WTC11 (cell line): Measurements from ENCODE around the gene C1orf56. TPM values are rescaled to one million over a fixed set of nuclear protein-coding genes. Genes with fewer than 3 reads are reported as not detected.

Experiments used
- ATAC-seq: fragments of 200-7000 bp; cut with Tn5 transposase; 2 replicates; pipeline ENCODE4 v1.10.0; 2021; ENCODE audit warnings: mild to moderate bottlenecking, moderate library complexity
- CTCF ChIA-PET: fragments of 300-600 bp; sonication (Branson Sonifier 250); formaldehyde crosslinking; loops from one replicate; lab custom pipeline; 2021; ENCODE audit warnings: antibody characterized with exemption; lab: Charles Lee
- POLR2A ChIA-PET: fragments of 350-600 bp; sonication (Branson Sonifier 250); formaldehyde crosslinking; loops from one replicate; lab custom pipeline; 2021; ENCODE audit warnings: antibody characterized with exemption; lab: Charles Lee
- DNase-seq: peaks from one replicate; pipeline ENCODE4 v3.0.0; 2021; ENCODE audit warnings: low spot score
- H3K27ac Mint-ChIP-seq: 2 replicates; pipeline ENCODE4 v1.8.0; 2021; ENCODE audit warnings: mixed read lengths
- H3K27me3 Mint-ChIP-seq: 2 replicates; pipeline ENCODE4 v1.8.0; 2021; ENCODE audit warnings: low read depth, mild to moderate bottlenecking, moderate library complexity, mixed read lengths
- H3K36me3 Mint-ChIP-seq: 2 replicates; pipeline ENCODE4 v1.8.0; 2021; ENCODE audit warnings: mixed read lengths
- H3K4me1 Mint-ChIP-seq: 2 replicates; pipeline ENCODE4 v1.8.0; 2022; ENCODE audit warnings: mixed read lengths
- H3K4me3 Mint-ChIP-seq: 2 replicates; pipeline ENCODE4 v1.8.0; 2021; ENCODE audit warnings: mild to moderate bottlenecking, moderate library complexity, mixed read lengths
- H3K9me3 Mint-ChIP-seq: 2 replicates; pipeline ENCODE4 v1.8.0; 2021; ENCODE audit warnings: mixed read lengths
- GABPB1 ChIP-seq: sonication (generic); formaldehyde crosslinking; IDR thresholded peaks from 2 replicates; pipeline ENCODE4 v1.8.1; 2023; ENCODE audit warnings: mild to moderate bottlenecking, missing genetic modification reagents
- IRF2 ChIP-seq: sonication (generic); formaldehyde crosslinking; IDR thresholded peaks from 2 replicates; pipeline ENCODE4 v1.8.0; 2022; ENCODE audit warnings: low read depth, missing genetic modification reagents, borderline replicate concordance
- MXD4 ChIP-seq: fragments of 250-450 bp; sonication (Bioruptor Pico); IDR thresholded peaks from 2 replicates; pipeline ENCODE4 v1.8.0; 2021; ENCODE audit warnings: mild to moderate bottlenecking, moderate library complexity, borderline replicate concordance
- NFYB ChIP-seq: sonication (generic); formaldehyde crosslinking; conservative IDR thresholded peaks from 2 replicates; pipeline ENCODE4 v1.8.0; 2022; ENCODE audit warnings: low read depth, missing genetic modification reagents
- RELA ChIP-seq: sonication (generic); formaldehyde crosslinking; IDR thresholded peaks from 2 replicates; pipeline ENCODE4 v1.8.1; 2022; ENCODE audit warnings: missing genetic modification reagents, mild to moderate bottlenecking, borderline replicate concordance
- RORB ChIP-seq: fragments of 250-450 bp; sonication (Bioruptor Pico); IDR thresholded peaks from 2 replicates; pipeline ENCODE4 v1.9.0; 2021; ENCODE audit warnings: mild to moderate bottlenecking
- TEAD4 ChIP-seq: sonication (generic); formaldehyde crosslinking; IDR thresholded peaks from 2 replicates; pipeline ENCODE4 v1.8.0; 2022; ENCODE audit warnings: mild to moderate bottlenecking, missing genetic modification reagents
- ZNF416 ChIP-seq: fragments of 250-450 bp; sonication (Bioruptor Pico); IDR thresholded peaks from 2 replicates; pipeline ENCODE4 v1.9.0; 2021; ENCODE audit warnings: mild to moderate bottlenecking, inconsistent platforms
- total RNA-seq: library from RNA; stranded (reverse); gene quantifications from 3 replicates; pipeline ENCODE4 v1.2.3, GENCODE V29; 2021
- TF ChIP-seq, protein P1 (sequence below): sonication (generic); formaldehyde crosslinking; IDR thresholded peaks from 2 replicates; pipeline ENCODE4 v1.8.0; 2022; ENCODE audit warnings: mild to moderate bottlenecking, missing genetic modification reagents
- TF ChIP-seq, protein P2 (sequence below): fragments of 250-450 bp; sonication (Bioruptor Pico); IDR thresholded peaks from 2 replicates; pipeline ENCODE4 v1.9.0; 2021; ENCODE audit warnings: mild to moderate bottlenecking
- TF ChIP-seq, protein P3 (sequence below): sonication (generic); formaldehyde crosslinking; IDR thresholded peaks from 2 replicates; pipeline ENCODE4 v1.8.0; 2022; ENCODE audit warnings: missing genetic modification reagents
- TF ChIP-seq, protein P4 (sequence below): sonication (generic); formaldehyde crosslinking; IDR thresholded peaks from 2 replicates; pipeline ENCODE4 v1.8.0; 2022; ENCODE audit warnings: mild to moderate bottlenecking, missing genetic modification reagents
- TF ChIP-seq, protein P5 (sequence below): sonication (generic); formaldehyde crosslinking; IDR thresholded peaks from 2 replicates; pipeline ENCODE4 v1.8.1; 2022; ENCODE audit warnings: low read depth, missing genetic modification reagents, borderline replicate concordance
- TF ChIP-seq, protein P6 (sequence below): fragments of 250-450 bp; sonication (Bioruptor Pico); IDR thresholded peaks from 2 replicates; pipeline ENCODE4 v1.9.0; 2021; ENCODE audit warnings: mild to moderate bottlenecking, borderline replicate concordance

The C1orf56 gene
- total RNA-seq, 1 experiment from 2014 or later, result 2.9 TPM

DNA sequence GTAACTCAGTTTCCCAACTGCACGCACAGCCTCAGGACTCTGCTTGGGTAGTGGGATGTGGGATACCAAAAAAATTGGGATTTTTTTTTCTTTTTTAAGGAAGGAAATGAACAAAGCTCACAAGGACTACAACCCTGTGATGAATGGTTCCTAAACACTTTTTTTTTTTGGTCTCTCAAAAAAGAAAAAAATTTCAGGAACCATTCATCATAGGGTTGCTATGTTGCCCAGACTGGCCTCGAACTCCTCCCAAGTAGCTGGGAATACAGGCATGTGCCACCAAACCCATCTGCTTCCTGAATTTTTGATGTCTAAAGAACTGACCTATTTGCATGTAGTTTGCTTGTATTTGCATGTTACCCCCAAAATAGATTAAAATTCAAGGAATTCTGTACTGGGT, 47.6 kb upstream of the C1orf56 start:
- ChIA-PET CTCF (interaction anchor here (1.0 to 3.3 kb wide), 2 partner anchors 19 to 48 kb away, joined by 5 to 21 read pairs; partner anchors contain the start of genes ANXA9 and C1orf56), POLR2A (no interaction called here)
- no peaks in the 10 kb centered on the region for H3K27me3 Mint-ChIP-seq
- H3K4me1 Mint-ChIP-seq, result peaks cover 8% of the 10 kb centered on the region; the same call in 1 of the 2 replicates
- no peaks in the 10 kb centered on the region for H3K9me3 Mint-ChIP-seq
- ATAC-seq, result no peak
- no peaks in the 10 kb centered on the region for H3K36me3 Mint-ChIP-seq
- TF ChIP-seq, protein P1, sequence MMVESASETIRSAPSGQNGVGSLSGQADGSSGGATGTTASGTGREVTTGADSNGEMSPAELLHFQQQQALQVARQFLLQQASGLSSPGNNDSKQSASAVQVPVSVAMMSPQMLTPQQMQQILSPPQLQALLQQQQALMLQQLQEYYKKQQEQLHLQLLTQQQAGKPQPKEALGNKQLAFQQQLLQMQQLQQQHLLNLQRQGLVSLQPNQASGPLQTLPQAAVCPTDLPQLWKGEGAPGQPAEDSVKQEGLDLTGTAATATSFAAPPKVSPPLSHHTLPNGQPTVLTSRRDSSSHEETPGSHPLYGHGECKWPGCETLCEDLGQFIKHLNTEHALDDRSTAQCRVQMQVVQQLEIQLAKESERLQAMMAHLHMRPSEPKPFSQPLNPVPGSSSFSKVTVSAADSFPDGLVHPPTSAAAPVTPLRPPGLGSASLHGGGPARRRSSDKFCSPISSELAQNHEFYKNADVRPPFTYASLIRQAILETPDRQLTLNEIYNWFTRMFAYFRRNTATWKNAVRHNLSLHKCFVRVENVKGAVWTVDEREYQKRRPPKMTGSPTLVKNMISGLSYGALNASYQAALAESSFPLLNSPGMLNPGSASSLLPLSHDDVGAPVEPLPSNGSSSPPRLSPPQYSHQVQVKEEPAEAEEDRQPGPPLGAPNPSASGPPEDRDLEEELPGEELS (CRISPR knock-in tag), result no peak
- no peak for TF ChIP-seq IRF2
- TF ChIP-seq ZNF416 (CRISPR knock-in tag), result no peak
- TF ChIP-seq, protein P2, sequence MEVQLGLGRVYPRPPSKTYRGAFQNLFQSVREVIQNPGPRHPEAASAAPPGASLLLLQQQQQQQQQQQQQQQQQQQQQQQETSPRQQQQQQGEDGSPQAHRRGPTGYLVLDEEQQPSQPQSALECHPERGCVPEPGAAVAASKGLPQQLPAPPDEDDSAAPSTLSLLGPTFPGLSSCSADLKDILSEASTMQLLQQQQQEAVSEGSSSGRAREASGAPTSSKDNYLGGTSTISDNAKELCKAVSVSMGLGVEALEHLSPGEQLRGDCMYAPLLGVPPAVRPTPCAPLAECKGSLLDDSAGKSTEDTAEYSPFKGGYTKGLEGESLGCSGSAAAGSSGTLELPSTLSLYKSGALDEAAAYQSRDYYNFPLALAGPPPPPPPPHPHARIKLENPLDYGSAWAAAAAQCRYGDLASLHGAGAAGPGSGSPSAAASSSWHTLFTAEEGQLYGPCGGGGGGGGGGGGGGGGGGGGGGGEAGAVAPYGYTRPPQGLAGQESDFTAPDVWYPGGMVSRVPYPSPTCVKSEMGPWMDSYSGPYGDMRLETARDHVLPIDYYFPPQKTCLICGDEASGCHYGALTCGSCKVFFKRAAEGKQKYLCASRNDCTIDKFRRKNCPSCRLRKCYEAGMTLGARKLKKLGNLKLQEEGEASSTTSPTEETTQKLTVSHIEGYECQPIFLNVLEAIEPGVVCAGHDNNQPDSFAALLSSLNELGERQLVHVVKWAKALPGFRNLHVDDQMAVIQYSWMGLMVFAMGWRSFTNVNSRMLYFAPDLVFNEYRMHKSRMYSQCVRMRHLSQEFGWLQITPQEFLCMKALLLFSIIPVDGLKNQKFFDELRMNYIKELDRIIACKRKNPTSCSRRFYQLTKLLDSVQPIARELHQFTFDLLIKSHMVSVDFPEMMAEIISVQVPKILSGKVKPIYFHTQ (CRISPR knock-in tag), result no peak
- TF ChIP-seq RELA (CRISPR knock-in tag), result no peak
- TF ChIP-seq TEAD4 (CRISPR knock-in tag), result no peak
- no peak for TF ChIP-seq RORB
- TF ChIP-seq NFYB, result no peak
- TF ChIP-seq, protein P3, sequence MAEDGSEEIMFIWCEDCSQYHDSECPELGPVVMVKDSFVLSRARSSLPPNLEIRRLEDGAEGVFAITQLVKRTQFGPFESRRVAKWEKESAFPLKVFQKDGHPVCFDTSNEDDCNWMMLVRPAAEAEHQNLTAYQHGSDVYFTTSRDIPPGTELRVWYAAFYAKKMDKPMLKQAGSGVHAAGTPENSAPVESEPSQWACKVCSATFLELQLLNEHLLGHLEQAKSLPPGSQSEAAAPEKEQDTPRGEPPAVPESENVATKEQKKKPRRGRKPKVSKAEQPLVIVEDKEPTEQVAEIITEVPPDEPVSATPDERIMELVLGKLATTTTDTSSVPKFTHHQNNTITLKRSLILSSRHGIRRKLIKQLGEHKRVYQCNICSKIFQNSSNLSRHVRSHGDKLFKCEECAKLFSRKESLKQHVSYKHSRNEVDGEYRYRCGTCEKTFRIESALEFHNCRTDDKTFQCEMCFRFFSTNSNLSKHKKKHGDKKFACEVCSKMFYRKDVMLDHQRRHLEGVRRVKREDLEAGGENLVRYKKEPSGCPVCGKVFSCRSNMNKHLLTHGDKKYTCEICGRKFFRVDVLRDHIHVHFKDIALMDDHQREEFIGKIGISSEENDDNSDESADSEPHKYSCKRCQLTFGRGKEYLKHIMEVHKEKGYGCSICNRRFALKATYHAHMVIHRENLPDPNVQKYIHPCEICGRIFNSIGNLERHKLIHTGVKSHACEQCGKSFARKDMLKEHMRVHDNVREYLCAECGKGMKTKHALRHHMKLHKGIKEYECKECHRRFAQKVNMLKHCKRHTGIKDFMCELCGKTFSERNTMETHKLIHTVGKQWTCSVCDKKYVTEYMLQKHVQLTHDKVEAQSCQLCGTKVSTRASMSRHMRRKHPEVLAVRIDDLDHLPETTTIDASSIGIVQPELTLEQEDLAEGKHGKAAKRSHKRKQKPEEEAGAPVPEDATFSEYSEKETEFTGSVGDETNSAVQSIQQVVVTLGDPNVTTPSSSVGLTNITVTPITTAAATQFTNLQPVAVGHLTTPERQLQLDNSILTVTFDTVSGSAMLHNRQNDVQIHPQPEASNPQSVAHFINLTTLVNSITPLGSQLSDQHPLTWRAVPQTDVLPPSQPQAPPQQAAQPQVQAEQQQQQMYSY (CRISPR knock-in tag), result no peak
- TF ChIP-seq, protein P4, sequence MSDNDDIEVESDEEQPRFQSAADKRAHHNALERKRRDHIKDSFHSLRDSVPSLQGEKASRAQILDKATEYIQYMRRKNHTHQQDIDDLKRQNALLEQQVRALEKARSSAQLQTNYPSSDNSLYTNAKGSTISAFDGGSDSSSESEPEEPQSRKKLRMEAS (CRISPR knock-in tag), result no peak
- H3K27ac Mint-ChIP-seq, result no peak overlapping the region
- no peak for DNase-seq
- no peak overlapping the region for H3K4me3 Mint-ChIP-seq

DNA sequence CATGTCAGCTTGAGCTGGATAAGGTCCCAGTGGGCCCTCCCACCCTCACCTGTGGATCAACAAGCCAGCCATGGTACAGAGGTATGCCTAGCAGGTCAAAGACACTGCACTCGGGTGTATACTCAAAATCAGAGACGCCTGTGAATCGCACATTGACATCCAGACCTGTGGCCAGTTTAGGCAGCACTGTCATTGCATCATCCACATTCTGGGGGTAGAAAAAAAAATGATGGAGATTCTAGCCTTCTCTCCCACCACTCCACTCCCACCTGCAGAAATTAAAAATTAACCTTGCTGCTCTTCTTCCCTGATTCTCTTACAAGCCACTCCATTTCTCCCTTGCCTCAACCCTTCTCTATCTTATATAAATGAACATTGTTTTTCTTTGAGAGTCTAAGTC, 47.1 kb upstream of the C1orf56 start:
- Mint-ChIP-seq H3K36me3 (no peaks in the 10 kb centered on the region), H3K4me1 (peaks cover 9% of the 10 kb centered on the region), H3K4me3 (no peak overlapping the region), H3K27me3 (no peaks in the 10 kb centered on the region), H3K9me3 (no peaks in the 10 kb centered on the region), H3K27ac (0 out of 2 replicates have a peak overlapping the region, but pooled peaks have one; percentile 38)
- POLR2A ChIA-PET, result no interaction called here
- CTCF ChIA-PET, result interaction anchor here (1.6 to 3.3 kb wide), 2 partner anchors 19 to 99 kb away, joined by 3 to 21 read pairs; partner anchors contain the start of gene ANXA9
- ATAC-seq (no peak), DNase-seq (no peak)
- TF ChIP-seq, protein P5, sequence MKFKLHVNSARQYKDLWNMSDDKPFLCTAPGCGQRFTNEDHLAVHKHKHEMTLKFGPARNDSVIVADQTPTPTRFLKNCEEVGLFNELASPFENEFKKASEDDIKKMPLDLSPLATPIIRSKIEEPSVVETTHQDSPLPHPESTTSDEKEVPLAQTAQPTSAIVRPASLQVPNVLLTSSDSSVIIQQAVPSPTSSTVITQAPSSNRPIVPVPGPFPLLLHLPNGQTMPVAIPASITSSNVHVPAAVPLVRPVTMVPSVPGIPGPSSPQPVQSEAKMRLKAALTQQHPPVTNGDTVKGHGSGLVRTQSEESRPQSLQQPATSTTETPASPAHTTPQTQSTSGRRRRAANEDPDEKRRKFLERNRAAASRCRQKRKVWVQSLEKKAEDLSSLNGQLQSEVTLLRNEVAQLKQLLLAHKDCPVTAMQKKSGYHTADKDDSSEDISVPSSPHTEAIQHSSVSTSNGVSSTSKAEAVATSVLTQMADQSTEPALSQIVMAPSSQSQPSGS (CRISPR knock-in tag), result no peak
- TF ChIP-seq, protein P6, sequence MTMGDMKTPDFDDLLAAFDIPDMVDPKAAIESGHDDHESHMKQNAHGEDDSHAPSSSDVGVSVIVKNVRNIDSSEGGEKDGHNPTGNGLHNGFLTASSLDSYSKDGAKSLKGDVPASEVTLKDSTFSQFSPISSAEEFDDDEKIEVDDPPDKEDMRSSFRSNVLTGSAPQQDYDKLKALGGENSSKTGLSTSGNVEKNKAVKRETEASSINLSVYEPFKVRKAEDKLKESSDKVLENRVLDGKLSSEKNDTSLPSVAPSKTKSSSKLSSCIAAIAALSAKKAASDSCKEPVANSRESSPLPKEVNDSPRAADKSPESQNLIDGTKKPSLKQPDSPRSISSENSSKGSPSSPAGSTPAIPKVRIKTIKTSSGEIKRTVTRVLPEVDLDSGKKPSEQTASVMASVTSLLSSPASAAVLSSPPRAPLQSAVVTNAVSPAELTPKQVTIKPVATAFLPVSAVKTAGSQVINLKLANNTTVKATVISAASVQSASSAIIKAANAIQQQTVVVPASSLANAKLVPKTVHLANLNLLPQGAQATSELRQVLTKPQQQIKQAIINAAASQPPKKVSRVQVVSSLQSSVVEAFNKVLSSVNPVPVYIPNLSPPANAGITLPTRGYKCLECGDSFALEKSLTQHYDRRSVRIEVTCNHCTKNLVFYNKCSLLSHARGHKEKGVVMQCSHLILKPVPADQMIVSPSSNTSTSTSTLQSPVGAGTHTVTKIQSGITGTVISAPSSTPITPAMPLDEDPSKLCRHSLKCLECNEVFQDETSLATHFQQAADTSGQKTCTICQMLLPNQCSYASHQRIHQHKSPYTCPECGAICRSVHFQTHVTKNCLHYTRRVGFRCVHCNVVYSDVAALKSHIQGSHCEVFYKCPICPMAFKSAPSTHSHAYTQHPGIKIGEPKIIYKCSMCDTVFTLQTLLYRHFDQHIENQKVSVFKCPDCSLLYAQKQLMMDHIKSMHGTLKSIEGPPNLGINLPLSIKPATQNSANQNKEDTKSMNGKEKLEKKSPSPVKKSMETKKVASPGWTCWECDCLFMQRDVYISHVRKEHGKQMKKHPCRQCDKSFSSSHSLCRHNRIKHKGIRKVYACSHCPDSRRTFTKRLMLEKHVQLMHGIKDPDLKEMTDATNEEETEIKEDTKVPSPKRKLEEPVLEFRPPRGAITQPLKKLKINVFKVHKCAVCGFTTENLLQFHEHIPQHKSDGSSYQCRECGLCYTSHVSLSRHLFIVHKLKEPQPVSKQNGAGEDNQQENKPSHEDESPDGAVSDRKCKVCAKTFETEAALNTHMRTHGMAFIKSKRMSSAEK (CRISPR knock-in tag), result no peak
- TF ChIP-seq GABPB1 (CRISPR knock-in tag) (peak; percentile 37; the same call in 1 of the 2 replicates), MXD4 (CRISPR knock-in tag) (no peak)
